Activated T-cell treated with anti-CD3 and anti-CD28 coated beads, Interleukin-2, amount 50 U/mL, for 4 hours (primary cell): ENCODE results near the gene SMG9. TPM values are rescaled to one million over a fixed set of nuclear protein-coding genes. Genes with fewer than 3 reads are reported as not detected.

Source experiments
- ATAC-seq, 2 donors: fragments of 200-7000 bp; cut with Tn5 transposase; one replicate each; pipeline ENCODE4 v1.10.0; 2021
- DNase-seq: peaks from one replicate; pipeline ENCODE4 v3.0.0-alpha.2; 2020
- H3K27me3 Mint-ChIP-seq: one replicate; pipeline ENCODE4 v1.8.0; 2021; ENCODE audit warnings: low read depth, mixed read lengths
- H3K36me3 Mint-ChIP-seq: one replicate; pipeline ENCODE4 v1.8.0; 2022; ENCODE audit warnings: mixed read lengths; ENCODE audit not compliant: insufficient read depth
- H3K4me1 Mint-ChIP-seq: one replicate; pipeline ENCODE4 v1.8.0; 2021; ENCODE audit warnings: low read depth, mixed read lengths
- H3K4me3 Mint-ChIP-seq: one replicate; pipeline ENCODE4 v1.8.0; 2021; ENCODE audit warnings: mild to moderate bottlenecking, moderate library complexity, mixed read lengths
- H3K9me3 Mint-ChIP-seq: one replicate; pipeline ENCODE4 v1.8.0; 2021; ENCODE audit warnings: mixed read lengths
- total RNA-seq, 3 donors: library from RNA; stranded (reverse); gene quantifications; one replicate each; pipeline ENCODE4 v1.2.1, GENCODE V29; 2021

The SMG9 gene
- total RNA-seq, 3 donors from 2014 or later = 102 to 114 (median 109) TPM

- ATAC-seq = no peak
- Mint-ChIP-seq H3K36me3 (peaks cover 17% of the 10 kb centered on the region), H3K27me3 (no peaks in the 10 kb centered on the region), H3K4me1 (peaks cover 54% of the 10 kb centered on the region), H3K9me3 (no peaks in the 10 kb centered on the region), H3K4me3 (peak overlapping the region; percentile 97)
- no peak for DNase-seq
These were observed 584 bp downstream of the SMG9 start for GRCh38 chr19:43754253-43754502.

DNA sequence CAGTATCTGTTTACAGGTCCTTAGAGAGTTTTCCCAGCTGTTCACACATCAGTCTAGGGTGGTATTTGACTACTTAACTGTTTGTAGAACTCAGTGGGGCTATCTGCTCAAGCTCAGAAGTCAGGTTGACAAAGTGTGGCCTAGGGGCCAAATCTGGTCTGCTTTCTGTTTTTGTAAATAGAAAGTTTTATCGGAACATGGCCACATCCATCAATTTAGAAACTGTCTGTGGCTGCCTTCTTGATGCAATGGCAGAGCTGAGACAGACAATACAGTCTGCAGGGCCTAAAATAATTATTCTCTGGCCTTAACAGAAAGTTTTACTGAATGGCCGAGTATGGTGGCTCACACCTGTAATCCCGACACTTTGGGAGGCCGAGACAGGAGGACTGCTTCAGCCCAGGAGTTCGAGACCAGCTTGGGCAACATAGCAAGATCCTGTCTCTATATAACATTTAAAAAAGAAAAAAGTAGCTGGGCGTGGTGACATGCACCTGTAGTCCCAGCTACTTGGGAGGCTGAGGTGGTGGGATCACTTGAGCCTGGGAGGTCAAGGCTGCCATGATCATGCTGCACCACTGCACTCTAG lies 2.4 kb downstream of the SMG9 start:
- H3K4me3 Mint-ChIP-seq = peak overlapping the region; percentile 97
- H3K4me1 Mint-ChIP-seq = peaks cover 60% of the 10 kb centered on the region
- H3K9me3 Mint-ChIP-seq = no peaks in the 10 kb centered on the region
- H3K27me3 Mint-ChIP-seq = no peaks in the 10 kb centered on the region
- DNase-seq (no peak), ATAC-seq (no peak)
- peaks cover 31% of the 10 kb centered on the region for H3K36me3 Mint-ChIP-seq

DNA sequence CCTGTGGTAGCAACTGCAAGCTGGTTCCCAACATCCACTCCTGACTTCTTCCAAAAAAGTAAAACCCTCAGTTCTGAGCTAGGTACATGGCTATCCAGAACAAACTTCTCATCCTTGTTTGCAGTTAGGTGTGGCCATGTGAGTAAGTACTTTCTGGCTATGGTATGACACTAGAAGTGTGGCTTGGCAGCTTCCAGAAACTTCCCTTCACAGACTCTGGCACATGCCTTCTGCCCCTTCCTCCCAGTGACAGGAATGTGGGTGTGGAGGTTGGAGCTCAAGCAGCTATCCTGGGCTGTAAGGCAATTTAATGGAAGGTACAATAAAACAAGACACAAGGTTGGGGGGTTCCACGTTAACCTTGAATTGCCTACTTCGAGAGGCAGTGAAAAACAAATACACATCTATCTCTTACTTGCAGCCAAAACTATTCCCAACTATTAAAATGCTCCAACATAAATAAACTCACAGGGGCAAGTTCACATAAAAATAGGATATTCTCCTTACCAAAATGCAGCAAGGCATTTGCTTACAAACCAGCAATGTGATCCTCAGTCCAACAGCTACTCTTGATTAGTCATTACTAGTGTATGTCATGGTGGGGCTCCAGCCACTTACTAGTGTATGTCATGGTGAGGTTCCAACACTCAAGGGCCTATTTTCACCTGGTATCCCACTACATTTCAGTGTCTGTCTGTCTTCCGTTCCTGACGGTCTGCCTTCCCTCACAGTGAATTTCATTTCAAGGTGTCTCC lies 3.1 kb downstream of the SMG9 start:
- peaks cover 59% of the 10 kb centered on the region for H3K4me1 Mint-ChIP-seq
- H3K27me3 Mint-ChIP-seq = no peaks in the 10 kb centered on the region
- no peak for DNase-seq
- no peak for ATAC-seq
- H3K4me3 Mint-ChIP-seq = peak overlapping the region; percentile 7
- H3K36me3 Mint-ChIP-seq = peaks cover 34% of the 10 kb centered on the region
- H3K9me3 Mint-ChIP-seq = no peaks in the 10 kb centered on the region

GRCh38 chr19:43749898-43750297 lies 4.9 kb downstream of the SMG9 start:
- H3K9me3 Mint-ChIP-seq = no peaks in the 10 kb centered on the region

DNA sequence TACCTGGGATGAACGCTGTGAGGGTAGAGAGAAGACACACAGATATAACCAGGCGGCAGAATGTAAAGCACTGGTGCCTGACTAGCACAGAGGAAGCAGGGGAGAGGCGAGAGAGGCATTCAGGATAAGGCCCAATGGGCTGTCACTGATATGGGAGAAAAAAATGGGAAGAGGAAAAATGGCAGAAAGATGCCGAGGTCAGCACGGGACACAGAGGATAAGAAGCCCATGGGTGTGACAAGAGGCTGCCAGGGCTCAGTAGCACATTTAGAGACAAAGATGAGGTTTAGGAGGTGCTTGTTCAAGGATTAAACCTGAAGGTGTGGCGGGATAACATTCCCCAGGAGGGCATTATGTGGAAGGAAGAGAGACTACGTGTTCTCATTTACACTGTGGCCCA lies 5.6 kb downstream of the SMG9 start:
- H3K36me3 Mint-ChIP-seq = peaks cover 52% of the 10 kb centered on the region
- ATAC-seq = no peak
- DNase-seq = no peak
- peaks cover 54% of the 10 kb centered on the region for H3K4me1 Mint-ChIP-seq
- H3K9me3 Mint-ChIP-seq = no peaks in the 10 kb centered on the region
- H3K4me3 Mint-ChIP-seq = no peak overlapping the region
- no peaks in the 10 kb centered on the region for H3K27me3 Mint-ChIP-seq

More at GRCh38 chr19:43749898-43750297, 4.9 kb downstream of the SMG9 start:
- no peak for ATAC-seq
- Mint-ChIP-seq H3K36me3 (peaks cover 47% of the 10 kb centered on the region), H3K4me1 (peaks cover 55% of the 10 kb centered on the region), H3K4me3 (no peak overlapping the region), H3K27me3 (no peaks in the 10 kb centered on the region)
- no peak for DNase-seq

GRCh38 chr19:43748685-43749084 lies 6.1 kb downstream of the SMG9 start:
- no peak for DNase-seq
- Mint-ChIP-seq H3K36me3 (peaks cover 56% of the 10 kb centered on the region), H3K4me3 (no peak overlapping the region), H3K4me1 (peaks cover 50% of the 10 kb centered on the region), H3K27me3 (no peaks in the 10 kb centered on the region), H3K9me3 (no peaks in the 10 kb centered on the region)
- no peak for ATAC-seq

GRCh38 chr19:43748205-43748594 lies 6.6 kb downstream of the SMG9 start:
- Mint-ChIP-seq H3K36me3 (peaks cover 58% of the 10 kb centered on the region), H3K4me3 (no peak overlapping the region), H3K4me1 (peaks cover 47% of the 10 kb centered on the region), H3K9me3 (no peaks in the 10 kb centered on the region), H3K27me3 (no peaks in the 10 kb centered on the region)
- DNase-seq = no peak
- ATAC-seq = no peak

- H3K4me3 Mint-ChIP-seq = no peak overlapping the region
- ATAC-seq = peak in 1 of 2 donors; percentile 22
- no peaks in the 10 kb centered on the region for H3K27me3 Mint-ChIP-seq
- peaks cover 42% of the 10 kb centered on the region for H3K4me1 Mint-ChIP-seq
- H3K36me3 Mint-ChIP-seq = peaks cover 59% of the 10 kb centered on the region
- DNase-seq = no peak
- no peaks in the 10 kb centered on the region for H3K9me3 Mint-ChIP-seq
These were observed 7.1 kb downstream of the SMG9 start for GRCh38 chr19:43747557-43748204.

- Mint-ChIP-seq H3K4me1 (peaks cover 18% of the 10 kb centered on the region), H3K9me3 (no peaks in the 10 kb centered on the region), H3K4me3 (no peak overlapping the region), H3K27me3 (no peaks in the 10 kb centered on the region), H3K36me3 (peaks cover 63% of the 10 kb centered on the region)
- ATAC-seq (no peak), DNase-seq (no peak)
These were observed 11.7 kb downstream of the SMG9 start for GRCh38 chr19:43743059-43743458.

DNA sequence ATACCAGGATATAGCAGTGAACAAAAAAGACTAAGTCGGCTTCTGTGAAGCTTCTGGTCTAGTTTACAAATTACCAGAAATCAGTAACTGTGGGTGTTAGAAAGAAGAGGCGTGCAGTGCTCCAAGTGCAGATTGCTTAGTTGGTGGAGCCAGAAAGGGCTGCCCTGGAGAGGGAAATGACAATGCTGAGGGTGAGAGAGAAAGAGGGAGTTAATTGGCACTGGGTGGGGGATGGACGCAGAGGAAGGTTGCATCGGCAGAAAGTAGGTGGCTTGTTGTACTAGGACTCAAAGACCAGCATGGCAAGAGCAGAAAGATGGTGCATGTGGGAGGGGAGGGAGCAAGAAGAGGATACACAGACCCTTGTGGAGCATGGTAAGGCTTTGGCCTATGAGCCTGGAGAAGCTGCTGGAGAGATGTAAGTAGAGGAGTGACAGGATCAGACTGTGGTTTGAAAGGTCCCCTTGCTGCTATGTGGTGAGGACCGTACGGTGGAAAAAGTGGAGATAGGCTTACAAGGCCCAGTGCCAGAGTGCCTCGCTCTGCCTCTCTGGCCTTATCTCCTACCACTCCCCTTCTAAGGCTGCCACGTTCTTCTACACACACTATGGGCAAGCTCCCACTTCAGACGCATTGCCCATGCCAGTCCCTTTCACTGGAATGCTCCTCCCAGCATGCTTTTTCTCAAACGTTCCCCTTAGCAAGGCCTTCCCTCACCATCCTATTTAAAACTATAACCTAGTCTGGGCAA lies 13.5 kb downstream of the SMG9 start:
- Mint-ChIP-seq H3K27me3 (no peaks in the 10 kb centered on the region), H3K36me3 (peaks cover 65% of the 10 kb centered on the region)
- DNase-seq = no peak

DNA sequence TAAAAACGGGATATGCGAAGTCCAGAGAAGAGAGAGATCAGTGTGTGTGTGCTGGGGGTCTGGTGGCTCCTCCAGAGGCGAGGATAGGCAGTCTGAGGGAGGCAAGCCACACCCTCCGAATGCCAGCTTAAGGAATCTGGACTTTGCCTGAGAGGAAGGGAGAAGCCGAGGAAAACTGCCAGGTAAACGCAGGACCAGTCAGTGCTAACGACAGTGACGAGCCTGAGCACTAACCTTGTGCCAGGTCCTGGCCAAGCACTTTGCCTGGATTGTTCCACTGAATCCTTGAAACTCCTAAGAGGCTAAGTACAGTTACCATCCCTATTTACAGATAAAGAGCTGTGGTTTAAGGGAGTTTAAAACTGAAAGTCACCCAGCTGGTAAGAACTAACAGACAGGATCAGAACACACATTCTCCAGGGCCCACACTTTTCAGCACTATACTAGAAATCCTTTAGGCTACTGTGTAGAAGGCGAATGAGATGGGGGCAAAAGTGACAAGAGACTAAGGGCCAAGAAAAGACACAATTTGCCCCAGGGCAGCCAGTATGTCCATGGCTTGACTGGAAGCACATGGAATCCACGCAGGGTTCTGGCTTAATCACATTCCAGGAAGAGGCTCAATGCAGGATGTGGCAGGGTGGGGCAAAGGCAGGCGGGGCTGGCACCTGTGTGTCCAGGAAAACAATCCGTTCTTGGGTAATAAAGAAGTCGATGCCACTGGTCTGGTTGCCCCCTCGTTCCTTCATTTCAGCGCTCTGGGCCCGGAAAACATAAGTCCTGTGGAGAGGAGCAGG lies 15.1 kb downstream of the SMG9 start:
- H3K36me3 Mint-ChIP-seq = peaks cover 61% of the 10 kb centered on the region
- no peak overlapping the region for H3K4me3 Mint-ChIP-seq
- no peak for DNase-seq
- no peaks in the 10 kb centered on the region for H3K27me3 Mint-ChIP-seq
- no peak for ATAC-seq
- no peaks in the 10 kb centered on the region for H3K9me3 Mint-ChIP-seq
- H3K4me1 Mint-ChIP-seq = peaks cover 2% of the 10 kb centered on the region

More for the DNA sequence above, 13.5 kb downstream of the SMG9 start:
- ATAC-seq = no peak
- H3K4me1 Mint-ChIP-seq = peaks cover 9% of the 10 kb centered on the region
- no peak overlapping the region for H3K4me3 Mint-ChIP-seq
- H3K9me3 Mint-ChIP-seq = no peaks in the 10 kb centered on the region

DNA sequence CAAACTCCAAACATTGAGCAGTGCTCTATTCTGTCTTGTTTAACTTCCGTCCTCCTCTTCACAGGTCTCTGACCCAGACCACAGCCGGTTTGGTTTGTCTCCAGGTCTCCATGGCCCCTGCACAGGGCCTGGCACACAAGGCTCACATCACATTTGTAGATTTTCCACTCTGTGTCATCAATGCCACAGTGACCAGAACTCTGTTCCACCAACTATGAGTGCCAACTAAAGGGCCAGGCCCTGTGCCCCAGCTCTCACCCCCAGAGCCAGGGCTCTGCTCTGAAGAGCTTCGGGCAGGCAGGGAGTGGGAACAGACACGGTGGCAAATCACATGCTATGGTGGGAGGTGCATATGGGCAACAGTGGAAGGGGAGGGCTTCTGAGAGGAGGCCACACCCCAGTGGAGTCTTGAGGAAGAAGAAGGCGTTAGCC lies 16.0 kb downstream of the SMG9 start:
- H3K27me3 Mint-ChIP-seq = no peaks in the 10 kb centered on the region
- no peak overlapping the region for H3K4me3 Mint-ChIP-seq
- DNase-seq (no peak), ATAC-seq (no peak)
- peaks cover 2% of the 10 kb centered on the region for H3K4me1 Mint-ChIP-seq
- H3K9me3 Mint-ChIP-seq = no peaks in the 10 kb centered on the region
- peaks cover 55% of the 10 kb centered on the region for H3K36me3 Mint-ChIP-seq

DNA sequence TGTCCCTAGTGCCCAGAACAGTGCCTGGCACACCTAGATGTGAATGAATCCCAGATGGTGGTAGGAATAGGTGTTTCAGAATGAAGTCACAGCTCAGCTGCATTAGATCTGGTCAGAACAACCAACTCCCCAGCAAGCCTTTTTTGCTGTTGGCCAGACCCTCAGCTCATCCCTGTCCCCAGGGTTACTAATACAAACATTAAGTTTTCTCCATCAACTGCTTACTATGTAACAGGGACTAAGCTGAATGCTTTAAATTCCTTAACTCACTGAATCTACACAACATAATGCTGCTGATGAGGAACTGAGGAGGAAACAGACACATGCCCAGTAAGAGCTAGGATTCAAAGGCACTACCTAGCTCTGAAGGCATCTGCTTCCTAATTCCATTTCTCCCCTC lies 18.8 kb downstream of the SMG9 start:
- Mint-ChIP-seq H3K4me3 (no peak overlapping the region), H3K36me3 (peaks cover 62% of the 10 kb centered on the region), H3K27me3 (no peaks in the 10 kb centered on the region), H3K4me1 (peaks cover 2% of the 10 kb centered on the region), H3K9me3 (no peaks in the 10 kb centered on the region)
- DNase-seq (no peak), ATAC-seq (no peak)

GRCh38 chr19:43735013-43735412 lies 19.7 kb downstream of the SMG9 start:
- Mint-ChIP-seq H3K36me3 (peaks cover 57% of the 10 kb centered on the region), H3K27me3 (no peaks in the 10 kb centered on the region), H3K9me3 (no peaks in the 10 kb centered on the region), H3K4me3 (no peak overlapping the region), H3K4me1 (peaks cover 2% of the 10 kb centered on the region)
- ATAC-seq (no peak), DNase-seq (no peak)
